ENCODE results near the gene RANBP3. TPM values are rescaled to one million over a fixed set of nuclear protein-coding genes. Genes with fewer than 3 reads are reported as not detected.

RANBP3 gene
- total RNA-seq, 4 donors from 2014 or later: 43.8 to 60.1 (median 45.9) TPM

GRCh38 chr19:5985098-5985783 lies 7.3 kb upstream of the RANBP3 start:
- DNase-seq (ENCODE audit: low spot score) (no peak), ATAC-seq (ENCODE audit: low FRiP score) (peak; percentile 71)
- TF ChIP-seq CTCF (IDR thresholded peaks at IDR 0.05): no peak

- no peak for ATAC-seq (ENCODE audit: low FRiP score)
- no peak for DNase-seq (ENCODE audit: low spot score)
- no peak for TF ChIP-seq CTCF (IDR thresholded peaks at IDR 0.05)
Measured at GRCh38 chr19:5984600-5984999, 6.7 kb upstream of the RANBP3 start.

- DNase-seq (ENCODE audit: low spot score): no peak
- no peak for TF ChIP-seq CTCF (IDR thresholded peaks at IDR 0.05)
- no peak for ATAC-seq (ENCODE audit: low FRiP score)
Measured at GRCh38 chr19:5983367-5983955, 5.5 kb upstream of the RANBP3 start.

GRCh38 chr19:5978606-5979552 lies 939 bp upstream of the RANBP3 start:
- ATAC-seq (ENCODE audit: low FRiP score) (no peak), DNase-seq (ENCODE audit: low spot score) (no peak)
- TF ChIP-seq CTCF (IDR thresholded peaks at IDR 0.05): no peak

- no peak for TF ChIP-seq CTCF (IDR thresholded peaks at IDR 0.05)
- DNase-seq (ENCODE audit: low spot score) (no peak), ATAC-seq (ENCODE audit: low FRiP score) (no peak)
Measured at GRCh38 chr19:5977222-5977784, 637 bp downstream of the RANBP3 start.

GRCh38 chr19:5976768-5977167 lies 1.2 kb downstream of the RANBP3 start:
- no peak for TF ChIP-seq CTCF (IDR thresholded peaks at IDR 0.05)
- no peak for DNase-seq (ENCODE audit: low spot score)
- no peak for ATAC-seq (ENCODE audit: low FRiP score)
